Prostate gland (tissue), 2 donors: Measurements from ENCODE around the gene PAPOLG. TPM values are rescaled to one million over a fixed set of nuclear protein-coding genes. Genes with fewer than 3 reads are reported as not detected.

Experiments
- DNase-seq: peaks from one replicate; pipeline ENCODE4 v3.0.0-alpha.2; 2019; ENCODE audit warnings: low spot score
- H3K27ac ChIP-seq, 2 donors: fragments of 200-600 bp; sonication (generic); 2 replicates each; pipeline ENCODE4 v1.5.1; 2017 to 2019
- H3K27me3 ChIP-seq: fragments of 200-600 bp; sonication (generic); replicated peaks from 2 replicates; pipeline ENCODE4 v1.5.1; 2019; ENCODE audit not compliant: insufficient read depth
- H3K36me3 ChIP-seq, 2 donors: fragments of 200-600 bp; sonication (generic); 1 replicate in 1 of 2; 2 replicates in 1 of 2; pipeline versions ENCODE4 v1.5.1 to v1.8.1; 2017 to 2019
- H3K4me1 ChIP-seq: fragments of 200-600 bp; sonication (generic); replicated peaks from 2 replicates; pipeline ENCODE4 v1.5.1; 2019
- H3K4me3 ChIP-seq, 2 donors: fragments of 200-600 bp; sonication (generic); 2 replicates each; pipeline ENCODE4 v1.5.1; 2017 to 2019
- H3K9me3 ChIP-seq: fragments of 200-600 bp; sonication (generic); 2 replicates; pipeline ENCODE4 v1.5.1; 2017
- POLR2A ChIP-seq: fragments of 450-650 bp; IDR thresholded peaks from one replicate; pipeline ENCODE4 v1.6.1; 2016; ENCODE audit warnings: antibody characterized with exemption, mild to moderate bottlenecking
- POLR2AphosphoS5 ChIP-seq: sonication (generic); formaldehyde crosslinking; IDR thresholded peaks from one replicate; pipeline ENCODE4 v1.6.1; 2017; ENCODE audit warnings: antibody characterized with exemption
- WGBS: methylation state at CpG from one replicate; pipeline ENCODE4 v1.1.5; 2018; 5-methylcytosine and 5-hydroxymethylcytosine counted together
- intact Hi-C: fragments of 100-400 bp; cut with DNase I; formaldehyde crosslinking; loops from one replicate; pipeline ENCODE4 v1.14.2; 2022
- total RNA-seq, 2 donors: library from RNA; depleted of rRNA; stranded (reverse); fragments of >200 nt; gene quantifications; one replicate each; pipeline ENCODE4 v1.1.0, GENCODE V29; 2016
- TF ChIP-seq, protein P1 (sequence below), 4 experiments: fragments of 200-600 bp in 2 of 4; fragments of 450-650 bp in 2 of 4; sonication (generic) in 2 of 4; IDR thresholded peaks; 1 replicate in 3 of 4; 2 replicates in 1 of 4; pipeline ENCODE4 v1.5.1; 2016 to 2019; ENCODE audit warnings: antibody characterized with exemption in 4 of 4, mild to moderate bottlenecking in 2 of 4, moderate library complexity in 2 of 4

PAPOLG gene
- total RNA-seq, 2 donors from 2014 or later, result 12.7 to 18.9 TPM

DNA sequence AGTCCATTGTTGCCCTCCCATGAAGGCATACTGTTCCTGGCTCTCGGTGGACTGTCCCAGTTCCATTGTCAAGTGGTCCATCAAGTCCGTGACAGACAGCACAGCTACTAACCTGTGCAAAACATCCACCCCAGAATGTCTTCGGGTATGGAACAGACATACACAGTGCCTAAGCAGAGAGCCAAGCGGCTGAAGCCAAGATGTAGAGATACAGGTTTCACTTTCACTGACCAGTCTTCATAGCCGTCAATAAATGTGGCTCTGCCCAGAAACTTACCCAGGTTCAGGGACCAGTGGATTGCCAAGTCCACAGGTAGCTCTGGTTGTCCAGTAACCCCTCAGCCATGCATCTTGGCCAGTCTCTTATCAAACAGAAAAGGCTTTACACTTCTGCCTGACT is 10.7 kb upstream of the PAPOLG start:
- Histone ChIP-seq H3K36me3 (no peaks in the 10 kb centered on the region), H3K27ac (no peak overlapping the region), H3K9me3 (no peaks in the 10 kb centered on the region), H3K27me3 (no peaks in the 10 kb centered on the region), H3K4me1 (no peaks in the 10 kb centered on the region), H3K4me3 (no peak overlapping the region)
- WGBS, result 90% methylated on average over 5 of the region's 5 CpGs
- intact Hi-C loops, result no loop called here
- DNase-seq, result no peak
- no peak for TF ChIP-seq POLR2A

DNA sequence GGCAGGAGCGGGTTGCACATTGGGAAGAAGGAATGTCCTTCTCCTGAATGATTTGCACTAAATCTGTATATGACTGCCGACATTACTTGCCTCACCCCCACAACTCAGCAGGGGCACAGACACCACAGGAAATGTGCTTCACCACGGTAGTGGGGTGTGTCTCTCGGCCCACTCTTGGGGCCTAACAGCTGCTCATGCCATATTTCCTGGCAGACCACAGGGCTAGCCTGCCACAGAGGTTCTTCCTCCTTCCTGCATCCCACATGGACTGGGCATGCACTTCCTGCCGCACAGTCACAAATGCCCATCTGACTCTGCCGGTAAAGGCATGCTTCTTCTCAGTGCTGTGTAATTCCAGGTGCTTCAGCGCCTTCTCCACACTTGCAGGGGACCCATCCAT is 10.3 kb upstream of the PAPOLG start:
- TF ChIP-seq POLR2AphosphoS5, result no peak
- TF ChIP-seq, protein P1, sequence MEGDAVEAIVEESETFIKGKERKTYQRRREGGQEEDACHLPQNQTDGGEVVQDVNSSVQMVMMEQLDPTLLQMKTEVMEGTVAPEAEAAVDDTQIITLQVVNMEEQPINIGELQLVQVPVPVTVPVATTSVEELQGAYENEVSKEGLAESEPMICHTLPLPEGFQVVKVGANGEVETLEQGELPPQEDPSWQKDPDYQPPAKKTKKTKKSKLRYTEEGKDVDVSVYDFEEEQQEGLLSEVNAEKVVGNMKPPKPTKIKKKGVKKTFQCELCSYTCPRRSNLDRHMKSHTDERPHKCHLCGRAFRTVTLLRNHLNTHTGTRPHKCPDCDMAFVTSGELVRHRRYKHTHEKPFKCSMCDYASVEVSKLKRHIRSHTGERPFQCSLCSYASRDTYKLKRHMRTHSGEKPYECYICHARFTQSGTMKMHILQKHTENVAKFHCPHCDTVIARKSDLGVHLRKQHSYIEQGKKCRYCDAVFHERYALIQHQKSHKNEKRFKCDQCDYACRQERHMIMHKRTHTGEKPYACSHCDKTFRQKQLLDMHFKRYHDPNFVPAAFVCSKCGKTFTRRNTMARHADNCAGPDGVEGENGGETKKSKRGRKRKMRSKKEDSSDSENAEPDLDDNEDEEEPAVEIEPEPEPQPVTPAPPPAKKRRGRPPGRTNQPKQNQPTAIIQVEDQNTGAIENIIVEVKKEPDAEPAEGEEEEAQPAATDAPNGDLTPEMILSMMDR (IDR thresholded peaks at IDR 0.05), result no peak
- TF ChIP-seq POLR2A, result no peak

DNA sequence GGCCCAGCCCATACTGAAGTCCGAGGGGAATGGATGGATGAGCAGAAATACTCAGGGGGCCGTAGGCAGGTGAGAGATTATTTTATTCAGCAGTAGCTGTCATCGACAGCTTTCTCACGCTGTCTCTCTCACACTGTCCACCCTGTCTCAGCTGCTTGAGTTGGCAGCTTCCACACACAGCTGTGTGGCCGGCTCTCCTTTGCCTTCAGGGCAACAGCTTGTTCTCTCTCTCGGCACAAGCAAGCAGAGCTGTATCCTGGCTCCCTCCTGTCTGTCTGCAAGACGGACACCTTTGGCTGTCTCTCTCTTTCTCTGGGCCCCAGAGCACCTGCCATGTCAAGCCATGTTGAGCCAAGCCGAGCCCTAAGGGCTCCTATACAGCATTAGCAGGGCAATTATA is 9.8 kb upstream of the PAPOLG start:
- 50% methylated on average over 8 of the region's 8 CpGs for WGBS
- Histone ChIP-seq H3K27ac (no peak overlapping the region), H3K27me3 (no peaks in the 10 kb centered on the region), H3K4me1 (no peaks in the 10 kb centered on the region), H3K36me3 (no peaks in the 10 kb centered on the region), H3K9me3 (no peaks in the 10 kb centered on the region), H3K4me3 (no peak overlapping the region)
- intact Hi-C loops, result no loop called here
- no peak for DNase-seq
- no peak for TF ChIP-seq POLR2AphosphoS5
- no peak for TF ChIP-seq POLR2A
- TF ChIP-seq, protein P1 (IDR thresholded peaks at IDR 0.05), result no peak

More for the DNA sequence above, 10.3 kb upstream of the PAPOLG start:
- no peaks in the 10 kb centered on the region for H3K9me3 ChIP-seq
- H3K4me3 ChIP-seq, result no peak overlapping the region
- 75% methylated on average over 7 of the region's 7 CpGs for WGBS
- H3K27ac ChIP-seq, result no peak overlapping the region
- intact Hi-C loops, result no loop called here
- no peaks in the 10 kb centered on the region for H3K36me3 ChIP-seq
- no peaks in the 10 kb centered on the region for H3K27me3 ChIP-seq
- DNase-seq, result no peak
- H3K4me1 ChIP-seq, result no peaks in the 10 kb centered on the region

DNA sequence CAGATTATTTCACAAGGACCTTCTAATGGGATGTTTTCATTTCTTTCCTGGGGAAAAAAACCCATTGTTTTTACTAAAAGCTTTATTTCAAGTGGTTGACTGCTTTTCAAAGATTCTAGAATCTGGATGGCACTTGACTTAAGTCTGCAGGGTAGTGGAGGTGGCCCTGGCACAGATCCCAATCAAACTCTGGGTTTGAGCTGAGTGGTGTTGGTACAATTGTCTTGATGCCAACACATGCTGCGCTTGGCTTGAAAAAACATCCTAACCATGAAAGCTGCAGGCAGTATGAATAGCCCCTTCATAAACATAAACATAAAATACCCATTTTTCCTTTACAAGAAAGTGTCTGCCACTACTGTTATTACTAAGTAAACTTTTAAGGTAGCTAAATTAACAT is 3.6 kb downstream of the PAPOLG start:
- DNase-seq, result no peak
- H3K36me3 ChIP-seq, result no peaks in the 10 kb centered on the region
- no peaks in the 10 kb centered on the region for H3K4me1 ChIP-seq
- H3K4me3 ChIP-seq, result no peak overlapping the region
- H3K27me3 ChIP-seq, result no peaks in the 10 kb centered on the region
- no peaks in the 10 kb centered on the region for H3K9me3 ChIP-seq
- intact Hi-C loops, result no loop called here
- TF ChIP-seq, protein P1 (IDR thresholded peaks at IDR 0.05), result no peak
- no peak for TF ChIP-seq POLR2AphosphoS5
- no peak for TF ChIP-seq POLR2A
- H3K27ac ChIP-seq, result no peak overlapping the region
- 52% methylated on average over 1 of the region's 1 CpG for WGBS

DNA sequence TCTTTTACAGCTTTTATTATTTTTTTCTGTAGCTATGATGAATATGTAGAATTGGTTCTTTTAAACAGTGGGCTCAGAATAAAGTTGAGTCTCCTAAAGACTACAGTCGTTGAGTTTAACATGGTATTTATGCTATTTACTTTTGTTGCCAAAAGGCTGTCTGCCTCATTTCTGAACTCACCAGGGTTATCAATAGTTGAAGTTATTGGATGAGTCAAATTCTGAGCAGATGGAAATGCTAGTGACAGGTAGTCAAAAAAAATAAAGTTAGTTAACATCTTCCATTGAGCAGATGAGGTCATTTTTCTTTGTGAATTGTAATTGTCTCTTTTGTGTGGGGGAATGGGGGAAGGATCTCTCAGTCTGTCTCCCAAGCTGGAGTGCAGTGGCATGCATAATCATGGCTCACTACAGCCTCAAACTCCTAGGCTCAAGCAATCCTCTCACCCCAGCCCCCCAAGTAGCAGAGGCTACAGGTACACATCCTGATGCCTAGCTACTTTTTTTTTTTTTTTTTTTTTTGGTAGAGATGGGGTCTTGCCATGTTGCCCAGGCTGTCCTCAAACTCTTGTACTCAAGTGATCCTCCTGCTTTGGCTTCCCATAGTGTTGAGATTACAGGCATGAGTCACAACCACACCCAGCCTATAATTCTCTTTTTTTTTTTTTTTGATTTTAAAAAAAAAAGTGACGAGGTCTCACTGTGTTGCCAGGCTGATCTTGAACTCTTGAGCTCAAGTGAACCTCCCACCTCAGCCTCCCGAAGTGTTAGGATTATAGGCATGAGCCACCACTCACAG is 8.9 kb downstream of the PAPOLG start:
- Histone ChIP-seq H3K27me3 (no peaks in the 10 kb centered on the region), H3K27ac (no peak overlapping the region), H3K36me3 (no peaks in the 10 kb centered on the region), H3K9me3 (no peaks in the 10 kb centered on the region), H3K4me1 (no peaks in the 10 kb centered on the region), H3K4me3 (no peak overlapping the region)
- TF ChIP-seq, protein P1 (IDR thresholded peaks at IDR 0.05), result no peak
- TF ChIP-seq POLR2AphosphoS5, result no peak
- no peak for TF ChIP-seq POLR2A
- WGBS, result 81% methylated on average over 3 of the region's 3 CpGs
- DNase-seq, result no peak
- intact Hi-C loops, result no loop called here
